Activated CD4-positive, alpha-beta T cell treated with anti-CD3 and anti-CD28 coated beads for 36 hours (primary cell): Measurements from ENCODE around the gene CD96. TPM values are rescaled to one million over a fixed set of nuclear protein-coding genes. Genes with fewer than 3 reads are reported as not detected.
A peak's percentile ranks its signal among the peaks of the same experiment; 100 is the strongest.
"Not testable (repeated sequence)": the region's sequence is repeated elsewhere in the genome, so short reads cannot be mapped to it uniquely, and the experiment has no call there.

Experiments
- ATAC-seq: fragments of 200-7000 bp; cut with Tn5 transposase; one replicate; pipeline ENCODE4 v1.10.0; 2021; ENCODE audit warnings: mild to moderate bottlenecking, moderate library complexity
- CTCF ChIA-PET: fragments of 350-600 bp; sonication (Branson Sonifier 250); formaldehyde crosslinking; loops from one replicate; lab custom pipeline; 2021; ENCODE audit warnings: antibody characterized with exemption; lab: Charles Lee
- POLR2A ChIA-PET: fragments of 350-600 bp; sonication (Branson Sonifier 250); formaldehyde crosslinking; loops from one replicate; lab custom pipeline; 2021; ENCODE audit warnings: antibody characterized with exemption, inconsistent platforms; lab: Charles Lee
- DNase-seq: peaks from one replicate; pipeline ENCODE4 v3.0.0-alpha.2; 2020
- H3K27ac Mint-ChIP-seq: one replicate; pipeline ENCODE4 v1.8.0; 2021; ENCODE audit warnings: mixed read lengths
- H3K27me3 Mint-ChIP-seq: one replicate; pipeline ENCODE4 v1.8.0; 2021; ENCODE audit warnings: mixed read lengths
- H3K36me3 Mint-ChIP-seq: one replicate; pipeline ENCODE4 v1.8.0; 2021; ENCODE audit warnings: low read depth, mixed read lengths
- H3K4me1 Mint-ChIP-seq: one replicate; pipeline ENCODE4 v1.8.0; 2021; ENCODE audit warnings: mixed read lengths
- H3K4me3 Mint-ChIP-seq: one replicate; pipeline ENCODE4 v1.8.0; 2021; ENCODE audit warnings: mild to moderate bottlenecking, moderate library complexity, mixed read lengths
- H3K9me3 Mint-ChIP-seq: one replicate; pipeline ENCODE4 v1.8.0; 2021; ENCODE audit warnings: low read depth, mixed read lengths
- intact Hi-C, 2 experiments: fragments of 100-400 bp; cut with DNase I in 1 of 2; cut with micrococcal nuclease in 1 of 2; formaldehyde crosslinking; loops; one replicate each; pipeline versions ENCODE4 v1.14.2 to v1.15.1; 2022 to 2024; cut with DNase I, micrococcal nuclease
- total RNA-seq, 2 experiments: library from RNA; stranded (reverse); gene quantifications; one replicate each; pipeline ENCODE4 v1.2.3, GENCODE V29; 2021

Gene CD96
- total RNA-seq, 2 experiments from 2014 or later = 38.3 to 40.8 TPM

DNA sequence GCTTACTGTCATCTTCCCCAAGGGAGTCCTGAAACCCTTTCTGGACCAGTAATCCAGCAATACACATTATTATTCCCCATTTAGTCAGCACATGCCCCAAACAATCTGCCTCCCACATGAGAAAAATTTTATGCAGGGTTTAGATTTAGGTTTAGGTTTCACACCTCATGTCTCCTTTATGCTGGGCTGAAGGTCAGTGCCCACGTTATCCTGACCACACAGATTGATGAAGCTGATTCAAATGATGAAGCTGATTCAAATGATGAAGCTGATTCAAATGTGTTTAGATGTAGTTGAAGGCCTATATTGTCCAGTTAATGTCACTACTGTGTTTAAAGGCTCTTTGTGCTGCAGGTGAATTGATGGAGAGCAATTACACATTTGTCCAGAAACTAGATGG is 71.3 kb downstream of the CD96 start:
- intact Hi-C loops = loop anchor here in 1 of 2 experiments (5.0 kb wide), 1 partner anchor 364 kb away; the partner anchor contains the start of gene ABHD10
- H3K4me3 Mint-ChIP-seq = no peak overlapping the region
- H3K27ac Mint-ChIP-seq = peak overlapping the region; percentile 92
- H3K9me3 Mint-ChIP-seq = peaks cover 8% of the 10 kb centered on the region
- DNase-seq (peak; percentile 43), ATAC-seq (peak; percentile 2)
- H3K4me1 Mint-ChIP-seq = peaks cover 99% of the 10 kb centered on the region
- H3K36me3 Mint-ChIP-seq = peaks cover 57% of the 10 kb centered on the region
- H3K27me3 Mint-ChIP-seq = no peaks in the 10 kb centered on the region
- CTCF ChIA-PET = interaction anchor here (0.6 to 1.8 kb wide), 4 partner anchors 53 to 799 kb away, joined by 3 to 4 read pairs (median 3); no protein-coding TSS in a partner anchor
- POLR2A ChIA-PET = interaction anchor here (0.6 to 1.3 kb wide), 2 partner anchors 9 to 23 kb away, joined by 4 to 6 read pairs; no protein-coding TSS in a partner anchor

DNA sequence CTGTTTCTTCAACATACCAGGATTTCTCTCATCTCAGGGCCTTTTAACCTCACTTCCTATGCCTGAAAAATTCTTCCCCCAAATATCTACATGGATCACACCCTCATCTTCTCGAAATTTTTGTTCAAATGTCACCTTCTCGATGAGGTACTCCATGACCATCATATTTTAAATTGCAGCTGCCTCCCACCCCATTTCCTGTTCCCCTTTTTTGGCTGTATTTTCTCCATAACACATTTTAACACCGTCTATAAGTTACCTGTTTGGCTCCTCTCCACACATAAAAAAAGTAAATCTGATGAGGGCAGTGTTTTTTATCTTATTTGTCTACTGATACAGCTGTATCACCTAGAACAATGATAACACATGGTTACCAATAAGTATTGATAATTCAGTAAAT is 73.9 kb downstream of the CD96 start:
- intact Hi-C loops = loop anchor here (1.0 to 5.0 kb wide), 6 partner anchors 21 to 544 kb away; partner anchors contain the start of genes CD96 (in 2 of the 2), NECTIN3 (in 1 of the 2) and ZBED2 (in 1 of the 2)
- POLR2A ChIA-PET = interaction anchor here (0.6 to 2.3 kb wide), 9 partner anchors 9 to 363 kb away, joined by 3 to 16 read pairs (median 3); partner anchors contain the start of genes ABHD10 and ZBED2
- DNase-seq (no peak), ATAC-seq (no peak)
- CTCF ChIA-PET = interaction anchor here (0.6 to 4.8 kb wide), 27 partner anchors 8 to 428 kb away, joined by 3 to 37 read pairs (median 5); partner anchors contain the start of genes CD96 and ZBED2
- H3K4me1 Mint-ChIP-seq = peaks cover 84% of the 10 kb centered on the region
- no peaks in the 10 kb centered on the region for H3K27me3 Mint-ChIP-seq
- H3K27ac Mint-ChIP-seq = peak overlapping the region; percentile 92
- H3K9me3 Mint-ChIP-seq = peaks cover 6% of the 10 kb centered on the region
- peaks cover 50% of the 10 kb centered on the region for H3K36me3 Mint-ChIP-seq
- H3K4me3 Mint-ChIP-seq = no peak overlapping the region

DNA sequence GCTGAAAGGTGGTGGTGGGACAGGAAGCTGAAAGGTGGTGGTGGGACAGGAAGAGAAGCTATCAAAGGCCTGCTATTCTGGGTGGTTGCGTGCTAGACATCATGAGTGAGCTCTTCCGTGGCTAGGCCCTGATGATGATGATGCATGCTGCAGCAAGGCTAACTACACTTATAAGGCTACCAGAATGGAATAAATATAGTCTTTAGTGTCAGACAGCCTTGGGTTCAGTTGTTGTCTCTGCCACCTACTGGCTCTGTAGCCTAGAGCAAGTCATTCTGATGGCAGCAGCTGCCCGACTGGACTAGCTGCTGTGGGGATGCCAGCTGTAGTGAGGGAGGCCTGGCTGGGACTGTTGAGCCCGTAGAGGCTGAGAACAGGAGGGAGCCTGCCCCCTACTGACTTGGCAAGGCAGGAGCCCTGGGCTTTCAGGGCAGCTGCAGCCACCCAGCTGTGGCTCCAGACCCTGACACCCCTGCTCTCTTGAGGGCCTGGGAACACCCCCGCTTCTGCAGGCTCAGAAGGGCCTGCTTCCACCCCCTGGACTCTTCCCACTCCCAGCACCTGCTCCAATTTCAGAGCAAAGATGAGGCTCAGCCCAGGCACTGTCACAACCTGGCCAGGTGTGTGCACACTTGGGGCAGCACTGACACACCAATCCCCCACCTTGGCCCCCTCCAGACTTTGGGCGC is 74.6 kb downstream of the CD96 start:
- H3K36me3 Mint-ChIP-seq = peaks cover 45% of the 10 kb centered on the region
- no peaks in the 10 kb centered on the region for H3K27me3 Mint-ChIP-seq
- POLR2A ChIA-PET = interaction anchor here (0.6 to 2.3 kb wide), 9 partner anchors 14 to 993 kb away, joined by 3 to 16 read pairs (median 3); partner anchors contain the start of genes ABHD10 and ZBED2
- peaks cover 77% of the 10 kb centered on the region for H3K4me1 Mint-ChIP-seq
- H3K9me3 Mint-ChIP-seq = peaks cover 6% of the 10 kb centered on the region
- no peak overlapping the region for H3K4me3 Mint-ChIP-seq
- H3K27ac Mint-ChIP-seq = peak overlapping the region; percentile 92
- intact Hi-C loops = loop anchor here (1.0 to 5.0 kb wide), 6 partner anchors 21 to 544 kb away; partner anchors contain the start of genes CD96 (in 2 of the 2), NECTIN3 (in 1 of the 2) and ZBED2 (in 1 of the 2)
- CTCF ChIA-PET = interaction anchor here (0.6 to 4.8 kb wide), 30 partner anchors 9 to 427 kb away, joined by 3 to 37 read pairs (median 4); partner anchors contain the start of genes CD96 and ZBED2
- peak; percentile 84 for DNase-seq
- ATAC-seq = peak; percentile 84

DNA sequence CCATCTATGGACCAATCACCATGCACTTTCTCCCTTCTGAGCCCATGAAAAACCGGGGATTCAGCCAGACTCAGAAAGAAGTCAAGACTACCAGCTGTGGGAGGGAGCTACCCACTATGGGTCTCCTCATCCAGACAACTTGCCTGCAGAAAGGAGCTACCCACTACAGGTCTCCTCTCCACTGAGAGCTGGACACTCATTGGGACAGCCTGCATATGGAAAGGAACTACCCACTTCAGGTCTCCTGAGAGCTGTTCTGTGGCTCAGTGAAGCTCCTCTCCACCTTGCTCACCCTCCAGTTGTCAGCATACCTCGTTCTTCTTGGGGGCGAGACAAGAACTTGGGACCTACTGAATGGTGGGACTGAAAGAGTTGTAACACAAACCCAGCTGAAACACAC is 75.4 kb downstream of the CD96 start:
- ATAC-seq (no peak), DNase-seq (peak; percentile 46)
- ChIA-PET POLR2A (interaction anchor here (2.3 kb wide), 1 partner anchor 23 kb away, joined by 16 read pairs; the partner anchor contains the start of gene ZBED2), CTCF (interaction anchor here (0.7 to 4.8 kb wide), 12 partner anchors 10 to 163 kb away, joined by 3 to 37 read pairs (median 6); no protein-coding TSS in a partner anchor)
- Mint-ChIP-seq H3K4me3 (no peak overlapping the region), H3K4me1 (peaks cover 71% of the 10 kb centered on the region), H3K36me3 (peaks cover 41% of the 10 kb centered on the region), H3K9me3 (peaks cover 6% of the 10 kb centered on the region), H3K27ac (peak overlapping the region; percentile 92), H3K27me3 (no peaks in the 10 kb centered on the region)
- intact Hi-C loops = loop anchor here (2.0 to 5.0 kb wide), 2 partner anchors 51 to 545 kb away; partner anchors contain the start of gene NECTIN3 (in 1 of the 2)

DNA sequence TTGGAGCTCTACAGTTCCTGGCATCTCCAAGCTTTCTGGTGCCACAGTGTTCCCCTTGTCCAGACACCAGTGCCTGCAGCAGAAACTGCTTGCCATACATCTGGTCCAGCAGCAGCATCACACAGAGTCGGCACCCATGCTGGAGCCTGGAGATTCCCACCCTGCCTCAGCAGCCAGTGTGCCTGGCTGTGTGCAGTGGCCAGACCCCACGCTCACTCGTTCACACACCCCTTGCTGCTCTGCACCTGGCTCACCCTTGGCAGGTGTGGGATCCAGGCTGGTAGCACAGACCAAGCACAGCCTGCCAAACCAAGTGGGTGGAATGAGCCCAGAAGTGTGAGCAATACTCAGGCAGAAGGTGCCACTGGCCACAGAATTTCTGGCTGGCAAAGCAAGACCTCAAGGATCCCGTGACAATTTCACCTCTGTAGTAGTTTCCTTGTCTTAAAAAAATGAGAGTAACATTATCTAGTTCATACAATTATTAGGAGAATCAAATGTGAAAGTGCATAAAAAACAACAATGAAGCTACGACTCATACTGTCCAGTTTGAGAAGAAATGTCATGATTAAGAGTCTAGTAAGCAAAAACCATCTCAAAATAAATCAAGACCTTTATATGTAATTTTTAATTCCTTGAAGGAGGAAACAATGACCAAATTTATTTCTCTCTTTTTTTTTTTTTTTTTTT is 76.1 kb downstream of the CD96 start:
- H3K9me3 Mint-ChIP-seq = peaks cover 6% of the 10 kb centered on the region
- DNase-seq = peak; percentile 47
- H3K27me3 Mint-ChIP-seq = no peaks in the 10 kb centered on the region
- peaks cover 64% of the 10 kb centered on the region for H3K4me1 Mint-ChIP-seq
- no peak overlapping the region for H3K4me3 Mint-ChIP-seq
- ATAC-seq = no peak
- intact Hi-C loops = loop anchor here (2.0 to 5.0 kb wide), 2 partner anchors 51 to 546 kb away; partner anchors contain the start of gene NECTIN3 (in 1 of the 2)
- ChIA-PET POLR2A (interaction anchor here (2.3 kb wide), 1 partner anchor 24 kb away, joined by 16 read pairs; the partner anchor contains the start of gene ZBED2), CTCF (interaction anchor here (0.7 to 4.8 kb wide), 12 partner anchors 10 to 77 kb away, joined by 3 to 37 read pairs (median 5); no protein-coding TSS in a partner anchor)
- H3K27ac Mint-ChIP-seq = peak overlapping the region; percentile 92
- peaks cover 36% of the 10 kb centered on the region for H3K36me3 Mint-ChIP-seq

DNA sequence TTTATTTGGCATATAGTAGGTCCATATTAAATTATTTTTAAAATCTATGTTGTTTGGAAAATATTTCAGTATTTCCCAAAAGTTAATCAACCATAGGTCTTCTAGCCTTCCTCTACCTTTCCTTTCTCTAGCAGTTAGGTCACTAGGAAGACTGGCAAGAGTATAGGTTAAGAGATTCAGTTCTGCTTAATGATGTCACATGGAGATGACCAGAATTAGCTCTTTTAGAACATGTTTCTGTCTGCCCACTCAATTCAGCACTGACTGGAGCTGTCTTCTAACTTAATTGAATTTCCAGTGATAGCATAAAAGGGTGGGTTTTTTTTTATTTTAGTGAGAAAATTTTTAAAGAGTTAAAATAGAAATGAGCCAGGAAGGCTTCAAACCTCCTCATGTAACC is 76.9 kb downstream of the CD96 start:
- ChIA-PET CTCF (interaction anchor here (0.5 to 4.8 kb wide), 8 partner anchors 9 to 78 kb away, joined by 3 to 37 read pairs (median 4); no protein-coding TSS in a partner anchor), POLR2A (no interaction called here)
- no peaks in the 10 kb centered on the region for H3K27me3 Mint-ChIP-seq
- H3K27ac Mint-ChIP-seq = peak overlapping the region; percentile 67
- DNase-seq (no peak), ATAC-seq (no peak)
- peaks cover 33% of the 10 kb centered on the region for H3K36me3 Mint-ChIP-seq
- H3K4me1 Mint-ChIP-seq = peaks cover 56% of the 10 kb centered on the region
- peaks cover 6% of the 10 kb centered on the region for H3K9me3 Mint-ChIP-seq
- no peak overlapping the region for H3K4me3 Mint-ChIP-seq
- intact Hi-C loops = loop anchor here in 1 of 2 experiments (5.0 kb wide), 1 partner anchor 547 kb away; the partner anchor contains the start of gene NECTIN3

DNA sequence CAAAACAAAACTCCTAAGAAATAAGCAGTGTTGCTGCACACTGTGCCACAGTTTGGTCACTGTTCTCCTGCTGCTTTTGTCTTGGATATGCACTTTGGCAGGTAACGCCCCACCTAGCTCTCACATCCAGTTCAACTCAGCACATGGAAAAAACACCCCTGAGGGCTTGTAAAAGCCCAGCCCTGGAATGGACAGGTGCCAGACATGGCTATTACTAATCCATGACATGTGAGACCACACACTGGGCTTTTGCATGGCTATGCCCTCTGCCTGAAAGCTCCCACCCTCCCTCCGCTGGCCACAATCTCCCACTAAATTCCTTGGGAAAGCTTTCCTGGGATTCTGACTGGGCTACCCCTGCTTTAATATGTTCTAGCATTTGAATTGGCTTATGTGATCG is 77.8 kb downstream of the CD96 start:
- peaks cover 6% of the 10 kb centered on the region for H3K9me3 Mint-ChIP-seq
- CTCF ChIA-PET = interaction anchor here (0.5 to 4.8 kb wide), 8 partner anchors 8 to 72 kb away, joined by 3 to 37 read pairs (median 3); no protein-coding TSS in a partner anchor
- ATAC-seq (no peak), DNase-seq (no peak)
- H3K4me1 Mint-ChIP-seq = peaks cover 53% of the 10 kb centered on the region
- H3K4me3 Mint-ChIP-seq = no peak overlapping the region
- intact Hi-C loops = loop anchor here in 1 of 2 experiments (5.0 kb wide), 1 partner anchor 548 kb away; the partner anchor contains the start of gene NECTIN3
- H3K27me3 Mint-ChIP-seq = no peaks in the 10 kb centered on the region
- peaks cover 31% of the 10 kb centered on the region for H3K36me3 Mint-ChIP-seq
- peak overlapping the region; percentile 25 for H3K27ac Mint-ChIP-seq
- POLR2A ChIA-PET = no interaction called here

DNA sequence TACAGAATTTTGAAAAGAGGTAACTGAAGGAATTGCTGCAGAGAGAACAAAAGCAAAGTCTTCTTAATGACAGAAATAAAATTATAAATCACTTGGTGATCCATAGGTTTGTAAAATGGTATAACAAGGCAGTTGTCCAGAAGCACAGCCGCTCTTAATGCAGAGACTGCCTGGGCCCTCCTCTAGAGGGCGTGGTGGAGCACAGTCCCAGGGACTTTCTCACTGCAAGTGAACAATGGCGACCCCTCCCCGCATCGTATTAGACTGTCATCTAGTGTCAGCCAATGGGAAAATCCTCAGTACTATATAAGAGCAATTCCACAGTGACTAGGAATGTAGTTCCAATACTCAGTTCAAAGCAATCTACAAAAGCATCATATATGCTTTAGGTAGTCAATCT is 79.5 kb downstream of the CD96 start:
- POLR2A ChIA-PET = no interaction called here
- ATAC-seq (peak; percentile 45), DNase-seq (peak; percentile 79)
- H3K36me3 Mint-ChIP-seq = peaks cover 28% of the 10 kb centered on the region
- no peak overlapping the region for H3K27ac Mint-ChIP-seq
- peaks cover 4% of the 10 kb centered on the region for H3K9me3 Mint-ChIP-seq
- CTCF ChIA-PET = interaction anchor here (0.7 to 1.6 kb wide), 6 partner anchors 8 to 47 kb away, joined by 3 to 4 read pairs (median 3); partner anchors contain the start of gene ZBED2
- peaks cover 37% of the 10 kb centered on the region for H3K4me1 Mint-ChIP-seq
- intact Hi-C loops = no loop called here
- no peaks in the 10 kb centered on the region for H3K27me3 Mint-ChIP-seq
- no peak overlapping the region for H3K4me3 Mint-ChIP-seq

DNA sequence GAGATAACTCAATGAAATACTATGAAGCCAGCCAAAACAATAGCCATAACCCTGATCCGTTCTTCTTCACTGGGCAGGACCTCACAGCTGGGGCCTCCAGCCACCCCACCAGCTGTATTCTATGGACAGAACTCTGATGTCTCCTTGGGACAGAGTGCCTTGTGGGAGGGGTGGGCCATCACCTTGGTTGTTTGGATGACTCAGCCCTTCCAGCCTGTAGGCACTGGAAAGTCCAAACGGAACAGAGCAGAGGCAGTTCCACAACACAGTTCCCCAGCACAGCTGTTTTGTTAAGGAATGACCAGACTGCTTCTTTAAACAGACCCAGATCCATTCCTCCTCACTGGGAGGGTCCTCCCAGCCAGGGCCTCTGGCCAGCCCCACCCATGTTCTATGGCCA is 85.1 kb downstream of the CD96 start:
- H3K27ac Mint-ChIP-seq = no peak overlapping the region
- H3K9me3 Mint-ChIP-seq = peaks cover 16% of the 10 kb centered on the region
- H3K27me3 Mint-ChIP-seq = no peaks in the 10 kb centered on the region
- POLR2A ChIA-PET = no interaction called here
- peaks cover 23% of the 10 kb centered on the region for H3K4me1 Mint-ChIP-seq
- ATAC-seq = no peak
- H3K36me3 Mint-ChIP-seq = peaks cover 48% of the 10 kb centered on the region
- intact Hi-C loops = no loop called here
- no peak overlapping the region for H3K4me3 Mint-ChIP-seq
- CTCF ChIA-PET = interaction anchor here (0.7 to 0.8 kb wide), 3 partner anchors 28 to 297 kb away, joined by 3 to 4 read pairs (median 3); no protein-coding TSS in a partner anchor
- DNase-seq = no peak

DNA sequence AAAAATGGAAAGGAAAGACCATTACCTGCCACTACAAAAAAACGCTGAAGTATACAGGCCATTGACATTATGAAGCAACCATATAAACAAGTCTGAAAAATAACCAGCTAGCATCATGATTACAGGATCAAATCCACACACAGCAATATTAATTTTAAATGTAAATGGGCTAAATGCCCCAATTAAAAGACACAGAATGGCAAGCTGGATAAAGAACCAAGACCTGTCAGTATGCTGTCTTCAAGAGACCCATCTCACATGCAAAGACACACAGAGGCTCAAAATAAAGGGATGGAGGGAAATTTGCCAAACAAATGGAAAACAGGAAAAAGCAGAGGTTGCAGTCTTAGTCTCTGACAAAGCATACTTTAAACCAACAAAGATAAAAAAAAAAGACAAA is 87.0 kb downstream of the CD96 start:
- H3K27ac Mint-ChIP-seq, H3K27me3 Mint-ChIP-seq, intact Hi-C loops, H3K4me3 Mint-ChIP-seq, ATAC-seq, DNase-seq, POLR2A ChIA-PET: not testable (repeated sequence)
- Mint-ChIP-seq H3K36me3 (peaks cover 57% of the 10 kb centered on the region), H3K9me3 (peaks cover 16% of the 10 kb centered on the region), H3K4me1 (peaks cover 23% of the 10 kb centered on the region)
- CTCF ChIA-PET = interaction anchor here (0.6 to 1.1 kb wide), 2 partner anchors 31 to 384 kb away, joined by 3 read pairs; no protein-coding TSS in a partner anchor
